HFFc6 (cell line): ENCODE results near the gene PAFAH2. TPM values are rescaled to one million over a fixed set of nuclear protein-coding genes. Genes with fewer than 3 reads are reported as not detected.
A peak's percentile ranks its signal among the peaks of the same experiment; 100 is the strongest.

ENCODE experiments used
- DNase-seq: peaks from one replicate; pipeline ENCODE4 v3.0.0-alpha.2; 2018
- H3K27ac Mint-ChIP-seq: 2 replicates; pipeline ENCODE4 v1.8.0; 2020; ENCODE audit warnings: mild to moderate bottlenecking, mixed read lengths
- H3K27me3 Mint-ChIP-seq: 2 replicates; pipeline ENCODE4 v1.8.0; 2021; ENCODE audit warnings: mild to moderate bottlenecking, moderate library complexity, mixed read lengths; ENCODE audit not compliant: insufficient read depth
- H3K36me3 Mint-ChIP-seq: 2 replicates; pipeline ENCODE4 v1.8.0; 2021; ENCODE audit warnings: low read depth, mixed read lengths
- H3K4me1 Mint-ChIP-seq: 2 replicates; pipeline ENCODE4 v1.8.0; 2020; ENCODE audit warnings: low read depth, mixed read lengths
- H3K4me3 Mint-ChIP-seq: 2 replicates; pipeline ENCODE4 v1.8.0; 2020; ENCODE audit warnings: mild to moderate bottlenecking, moderate library complexity, mixed read lengths
- H3K9me3 Mint-ChIP-seq: 2 replicates; pipeline ENCODE4 v1.8.0; 2020; ENCODE audit warnings: mild to moderate bottlenecking, mixed read lengths
- total RNA-seq, 6 experiments: library from RNA; stranded (reverse); fragmentation: NEBNext Ultra II Directional; extraction: Animal tissue kit (Norgen Biotek cat#: 25700); gene quantifications; 2 replicates in 1 of 6; 3 replicates in 5 of 6; pipeline ENCODE4 v1.2.3, GENCODE V29; 2021
- TF ChIP-seq, protein P1 (sequence below): fragments of 200-600 bp; sonication (generic); IDR thresholded peaks from 2 replicates; pipeline ENCODE4 v1.5.0; 2021; ENCODE audit warnings: antibody characterized with exemption, mild to moderate bottlenecking

Gene PAFAH2
- total RNA-seq, 6 experiments from 2014 or later, result 9.4 to 14.0 (median 10.0) TPM

DNA sequence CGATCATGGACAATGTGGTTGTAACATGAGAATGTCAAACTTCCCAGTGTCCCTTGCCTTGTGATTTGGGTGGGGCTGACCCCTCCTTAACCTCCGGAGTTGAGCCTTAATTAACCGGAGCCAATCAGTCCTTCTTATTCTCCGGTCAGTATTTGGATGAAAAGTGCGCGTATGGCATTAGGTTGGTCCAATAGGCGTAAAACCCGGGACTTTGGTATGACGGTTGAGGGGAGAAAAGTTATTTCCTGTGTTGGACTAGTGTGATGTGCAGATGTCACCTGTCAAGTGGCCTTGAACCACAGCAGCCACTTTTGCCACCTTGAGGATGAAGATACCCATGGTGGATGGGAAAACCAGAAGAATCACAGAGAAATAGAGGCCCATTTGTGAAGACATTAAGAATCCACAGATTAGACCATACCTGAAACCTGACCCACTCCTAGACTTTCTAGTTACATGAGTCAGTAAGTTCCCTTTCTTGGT lies 5.1 kb downstream of the PAFAH2 start:
- Mint-ChIP-seq H3K27me3 (no peaks in the 10 kb centered on the region), H3K4me3 (no peak overlapping the region), H3K27ac (peak overlapping the region; percentile 33; the same call in 1 of the 2 replicates), H3K4me1 (peaks cover 33% of the 10 kb centered on the region), H3K36me3 (0 out of 2 replicates have a peak, but pooled peaks cover 7% of the 10 kb centered on the region), H3K9me3 (no peaks in the 10 kb centered on the region)
- TF ChIP-seq, protein P1, sequence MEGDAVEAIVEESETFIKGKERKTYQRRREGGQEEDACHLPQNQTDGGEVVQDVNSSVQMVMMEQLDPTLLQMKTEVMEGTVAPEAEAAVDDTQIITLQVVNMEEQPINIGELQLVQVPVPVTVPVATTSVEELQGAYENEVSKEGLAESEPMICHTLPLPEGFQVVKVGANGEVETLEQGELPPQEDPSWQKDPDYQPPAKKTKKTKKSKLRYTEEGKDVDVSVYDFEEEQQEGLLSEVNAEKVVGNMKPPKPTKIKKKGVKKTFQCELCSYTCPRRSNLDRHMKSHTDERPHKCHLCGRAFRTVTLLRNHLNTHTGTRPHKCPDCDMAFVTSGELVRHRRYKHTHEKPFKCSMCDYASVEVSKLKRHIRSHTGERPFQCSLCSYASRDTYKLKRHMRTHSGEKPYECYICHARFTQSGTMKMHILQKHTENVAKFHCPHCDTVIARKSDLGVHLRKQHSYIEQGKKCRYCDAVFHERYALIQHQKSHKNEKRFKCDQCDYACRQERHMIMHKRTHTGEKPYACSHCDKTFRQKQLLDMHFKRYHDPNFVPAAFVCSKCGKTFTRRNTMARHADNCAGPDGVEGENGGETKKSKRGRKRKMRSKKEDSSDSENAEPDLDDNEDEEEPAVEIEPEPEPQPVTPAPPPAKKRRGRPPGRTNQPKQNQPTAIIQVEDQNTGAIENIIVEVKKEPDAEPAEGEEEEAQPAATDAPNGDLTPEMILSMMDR, result no peak
- no peak for DNase-seq

DNA sequence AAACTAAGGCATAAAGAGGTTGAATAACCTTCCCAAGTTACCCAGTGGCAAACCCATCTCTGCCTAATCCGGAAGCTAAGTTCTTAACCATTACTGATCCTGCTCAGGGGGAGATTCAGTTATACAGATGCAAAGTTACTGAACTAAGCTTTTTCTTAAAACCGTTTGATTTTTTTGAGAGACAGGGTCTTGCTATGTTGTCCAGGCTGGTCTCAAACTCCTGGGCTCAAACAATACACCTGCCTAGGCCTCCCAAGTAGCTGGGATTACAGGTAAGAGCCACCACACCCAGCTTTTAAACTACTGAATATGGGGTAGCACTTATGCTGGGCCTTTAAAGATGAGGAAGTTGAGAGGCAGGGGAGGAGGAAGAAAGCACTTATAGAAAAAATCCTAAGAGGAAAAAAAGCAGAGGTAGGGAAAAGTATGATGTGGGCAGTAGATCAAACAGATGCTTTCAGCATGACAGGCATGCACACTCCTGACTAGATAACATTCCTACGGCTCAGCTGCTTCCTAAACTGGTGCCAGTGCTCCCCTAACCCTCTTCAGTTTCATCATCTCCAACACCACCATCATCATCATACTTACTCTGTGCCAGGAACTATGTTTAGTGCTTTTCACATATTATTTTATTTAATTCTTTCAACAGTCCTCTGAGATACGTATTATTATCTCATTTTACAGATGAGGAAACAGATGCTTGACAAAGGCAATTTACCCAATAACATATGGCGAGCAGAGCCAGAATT lies 5.8 kb downstream of the PAFAH2 start:
- TF ChIP-seq, protein P1, result no peak
- peak; percentile 25 for DNase-seq
- peaks cover 29% of the 10 kb centered on the region for H3K4me1 Mint-ChIP-seq
- 0 out of 2 replicates have a peak, but pooled peaks cover 10% of the 10 kb centered on the region for H3K36me3 Mint-ChIP-seq
- peak overlapping the region; percentile 27; the same call in 1 of the 2 replicates for H3K27ac Mint-ChIP-seq
- peak overlapping the region; percentile 26; the same call in 1 of the 2 replicates for H3K4me3 Mint-ChIP-seq
- no peaks in the 10 kb centered on the region for H3K27me3 Mint-ChIP-seq
- H3K9me3 Mint-ChIP-seq, result no peaks in the 10 kb centered on the region

DNA sequence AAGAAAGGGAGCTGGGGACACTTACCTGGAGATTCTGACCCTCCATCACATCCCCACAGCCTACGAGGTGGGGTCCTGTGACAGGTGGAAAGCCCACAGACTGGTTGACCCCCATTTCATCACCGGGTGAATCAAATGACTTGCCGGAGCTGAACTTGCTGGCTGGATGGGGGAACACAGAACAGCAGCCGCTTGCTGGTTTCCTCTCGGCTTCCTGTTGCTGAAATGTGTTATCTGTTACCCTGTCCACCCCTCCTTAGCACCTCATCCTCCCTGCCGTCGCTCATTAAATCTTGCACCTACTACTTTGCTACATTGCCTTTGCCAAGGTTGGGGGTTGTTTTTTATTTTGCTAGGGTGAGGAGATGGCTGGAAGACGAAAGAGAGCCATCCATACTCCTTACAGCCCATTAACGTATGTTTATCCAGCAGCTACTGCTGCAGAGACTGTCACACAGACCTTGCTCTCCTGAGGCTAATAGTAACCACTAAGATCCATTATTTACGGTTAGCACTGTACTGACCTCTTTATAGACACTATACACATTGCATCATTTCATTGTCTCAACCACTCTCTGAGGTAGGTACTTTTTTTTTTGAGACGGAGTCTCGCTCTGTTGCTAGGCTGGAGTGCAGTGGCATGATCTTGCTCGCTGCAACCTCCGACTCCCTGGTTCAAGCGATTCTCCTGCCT lies 7.0 kb downstream of the PAFAH2 start:
- Mint-ChIP-seq H3K27ac (no peak overlapping the region), H3K4me3 (no peak overlapping the region), H3K9me3 (no peaks in the 10 kb centered on the region), H3K36me3 (peaks cover 15% of the 10 kb centered on the region), H3K27me3 (no peaks in the 10 kb centered on the region), H3K4me1 (peaks cover 23% of the 10 kb centered on the region)
- DNase-seq, result no peak
- TF ChIP-seq, protein P1, result no peak

DNA sequence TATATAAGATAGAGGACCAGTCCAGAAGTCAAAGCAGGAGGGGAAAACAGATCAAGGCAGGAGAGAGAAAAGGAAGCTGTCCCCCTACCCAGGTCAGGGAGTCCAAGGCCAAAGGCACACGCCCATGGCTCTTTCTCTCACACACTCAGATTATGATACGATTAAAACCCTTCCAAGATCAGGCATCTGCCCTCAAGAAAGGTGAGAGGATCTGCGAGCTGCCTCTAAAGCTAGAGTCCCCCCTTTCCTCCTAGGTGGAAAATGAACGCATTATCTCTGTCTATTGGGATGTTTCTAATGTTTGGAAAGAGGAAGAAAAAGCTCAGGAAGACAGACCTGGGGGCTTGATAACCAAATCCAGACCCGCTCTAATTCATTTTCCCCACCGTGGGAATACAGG lies 7.6 kb downstream of the PAFAH2 start:
- DNase-seq, result no peak
- Mint-ChIP-seq H3K4me3 (no peak overlapping the region), H3K36me3 (peaks cover 21% of the 10 kb centered on the region), H3K27me3 (no peaks in the 10 kb centered on the region), H3K9me3 (no peaks in the 10 kb centered on the region), H3K27ac (no peak overlapping the region), H3K4me1 (peaks cover 23% of the 10 kb centered on the region)
- TF ChIP-seq, protein P1, result no peak

DNA sequence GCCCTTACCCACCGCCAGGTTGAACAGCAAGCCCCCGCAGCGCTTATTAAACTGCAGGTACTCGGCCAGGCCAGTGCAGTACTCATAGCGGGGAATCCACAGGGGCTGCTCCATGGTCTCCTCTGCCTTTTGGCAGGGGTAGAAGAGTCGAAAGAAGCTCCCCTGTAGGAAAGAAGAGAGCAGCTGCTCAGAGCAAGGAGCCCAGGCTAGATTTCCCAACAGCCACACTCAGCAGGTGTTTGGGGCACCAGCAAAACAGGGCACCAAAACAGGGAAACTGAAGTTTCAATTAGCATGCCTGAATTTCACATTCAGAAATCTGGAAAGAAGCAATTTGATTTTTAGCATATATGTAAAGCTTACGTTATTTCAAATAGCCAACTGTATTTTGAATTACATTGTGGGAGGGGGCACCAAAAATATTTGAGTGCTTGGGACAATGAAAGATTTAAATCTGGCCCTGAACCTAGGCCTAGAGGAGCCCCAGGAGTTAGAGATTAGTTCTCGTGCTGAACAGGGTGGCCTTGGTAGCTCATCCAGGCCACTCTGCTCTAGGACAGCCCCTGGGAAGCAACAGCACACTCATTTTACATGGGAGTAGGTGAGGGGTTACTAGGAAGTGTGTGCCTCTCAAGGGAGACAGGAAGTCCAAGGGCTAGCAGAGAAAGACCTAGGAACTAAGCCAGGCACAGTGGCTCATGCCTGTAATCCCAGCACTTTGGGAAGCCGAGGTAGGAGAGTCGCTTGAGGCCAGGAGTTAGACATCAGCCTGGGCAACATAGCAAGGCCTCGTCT lies 8.2 kb downstream of the PAFAH2 start:
- Mint-ChIP-seq H3K36me3 (peaks cover 21% of the 10 kb centered on the region), H3K27ac (peak overlapping the region; percentile 58; the same call in 1 of the 2 replicates), H3K27me3 (no peaks in the 10 kb centered on the region), H3K4me1 (peaks cover 23% of the 10 kb centered on the region), H3K9me3 (no peaks in the 10 kb centered on the region), H3K4me3 (no peak overlapping the region)
- TF ChIP-seq, protein P1, result no peak
- DNase-seq, result no peak
